Uterus (tissue), 2 donors: ENCODE results near the gene KIFC1.

Experiments
- POLR2A ChIP-seq, 2 donors: fragments of 450-650 bp; IDR thresholded peaks; one replicate each; pipeline ENCODE4 v1.6.1; 2016; ENCODE audit warnings: antibody characterized with exemption in 2 of 2, mild to moderate bottlenecking in 1 of 2, moderate library complexity in 1 of 2
- TF ChIP-seq, protein P1 (sequence below), 4 experiments: fragments of 200-600 bp in 2 of 4; fragments of 450-650 bp in 2 of 4; sonication (generic) in 2 of 4; IDR thresholded peaks; one replicate each; pipeline ENCODE4 v1.5.1; 2016 to 2019; ENCODE audit warnings: antibody characterized with exemption in 4 of 4, mild to moderate bottlenecking in 2 of 4, moderate library complexity in 1 of 4

DNA sequence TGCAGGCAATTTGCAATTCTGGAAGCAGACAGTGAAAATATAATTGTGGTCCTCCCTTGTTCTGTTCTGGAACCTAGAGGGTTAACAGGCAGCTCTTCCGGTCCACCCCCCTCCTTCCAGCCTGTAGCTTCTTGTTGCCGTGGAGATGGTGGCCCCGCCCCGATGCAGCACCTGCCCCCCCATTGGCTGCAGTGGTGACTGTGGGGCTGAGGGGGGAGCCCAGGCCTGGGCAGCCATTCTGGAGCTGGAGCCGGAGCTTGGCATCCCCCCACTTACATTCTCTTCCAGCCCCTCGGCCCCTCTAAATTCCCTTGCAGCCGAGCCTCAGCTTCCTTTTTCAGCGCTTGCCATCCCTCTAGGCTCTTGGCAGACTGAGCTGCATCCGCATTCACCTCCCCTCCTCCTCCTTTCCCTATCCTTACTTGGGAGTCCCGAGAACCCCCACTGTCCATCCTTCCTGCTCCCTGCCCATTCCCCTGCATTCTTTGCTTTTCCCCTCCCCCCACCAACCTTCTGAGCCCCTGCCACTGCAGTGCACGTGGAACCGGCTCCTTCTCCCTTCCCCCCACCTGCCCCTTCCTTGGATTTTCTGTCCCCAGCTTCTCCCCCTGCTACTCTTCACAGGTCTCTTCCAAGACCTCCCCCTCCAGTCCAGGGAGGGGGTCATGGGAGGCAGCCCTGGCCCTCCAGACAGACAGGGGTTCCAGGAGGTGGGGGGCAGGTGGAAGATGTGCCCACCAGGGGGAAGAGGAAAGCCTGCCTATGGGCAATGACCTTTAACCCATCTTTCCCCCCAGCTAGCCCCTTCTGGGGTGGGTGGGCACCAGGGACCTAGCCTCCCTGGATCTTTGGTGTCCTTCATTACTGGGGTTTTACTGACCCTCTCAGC is 39.6 kb downstream of the KIFC1 start:
- TF ChIP-seq, protein P1, sequence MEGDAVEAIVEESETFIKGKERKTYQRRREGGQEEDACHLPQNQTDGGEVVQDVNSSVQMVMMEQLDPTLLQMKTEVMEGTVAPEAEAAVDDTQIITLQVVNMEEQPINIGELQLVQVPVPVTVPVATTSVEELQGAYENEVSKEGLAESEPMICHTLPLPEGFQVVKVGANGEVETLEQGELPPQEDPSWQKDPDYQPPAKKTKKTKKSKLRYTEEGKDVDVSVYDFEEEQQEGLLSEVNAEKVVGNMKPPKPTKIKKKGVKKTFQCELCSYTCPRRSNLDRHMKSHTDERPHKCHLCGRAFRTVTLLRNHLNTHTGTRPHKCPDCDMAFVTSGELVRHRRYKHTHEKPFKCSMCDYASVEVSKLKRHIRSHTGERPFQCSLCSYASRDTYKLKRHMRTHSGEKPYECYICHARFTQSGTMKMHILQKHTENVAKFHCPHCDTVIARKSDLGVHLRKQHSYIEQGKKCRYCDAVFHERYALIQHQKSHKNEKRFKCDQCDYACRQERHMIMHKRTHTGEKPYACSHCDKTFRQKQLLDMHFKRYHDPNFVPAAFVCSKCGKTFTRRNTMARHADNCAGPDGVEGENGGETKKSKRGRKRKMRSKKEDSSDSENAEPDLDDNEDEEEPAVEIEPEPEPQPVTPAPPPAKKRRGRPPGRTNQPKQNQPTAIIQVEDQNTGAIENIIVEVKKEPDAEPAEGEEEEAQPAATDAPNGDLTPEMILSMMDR (IDR thresholded peaks at IDR 0.05), result no peak
- TF ChIP-seq POLR2A (IDR thresholded peaks at IDR 0.05), result no peak
